Esophagus (tissue), 2 donors: ENCODE data around the gene CACNG5. TPM values are rescaled to one million over a fixed set of nuclear protein-coding genes. Genes with fewer than 3 reads are reported as not detected.

Experiments used
- H3K27ac ChIP-seq, 2 donors: one replicate each; pipeline ENCODE4 v1.5.1; 2013; ENCODE audit warnings: low read depth in 2 of 2, mild to moderate bottlenecking in 2 of 2, inconsistent platforms in 1 of 2, low read length in 1 of 2, moderate library complexity in 1 of 2
- H3K27me3 ChIP-seq, 2 donors: one replicate each; pipeline ENCODE4 v1.6.1; 2013; ENCODE audit warnings: low read length in 2 of 2, control low read depth in 1 of 2, mild to moderate bottlenecking in 1 of 2; ENCODE audit not compliant: insufficient read depth in 2 of 2, control insufficient read depth in 1 of 2
- H3K36me3 ChIP-seq, 2 donors: one replicate each; pipeline ENCODE4 v1.6.1; 2013; ENCODE audit warnings: low read length in 1 of 2; ENCODE audit not compliant: control insufficient read depth in 2 of 2, insufficient read depth in 2 of 2
- H3K4me1 ChIP-seq, 2 donors: one replicate each; pipeline ENCODE4 v1.6.1; 2013; ENCODE audit warnings: low read length in 1 of 2; ENCODE audit not compliant: control insufficient read depth in 2 of 2, insufficient read depth in 2 of 2
- H3K4me3 ChIP-seq, 2 donors: one replicate each; pipeline ENCODE4 v1.5.1; 2013; ENCODE audit warnings: low read length in 2 of 2, mild to moderate bottlenecking in 2 of 2, low read depth in 1 of 2, moderate library complexity in 1 of 2
- H3K9me3 ChIP-seq, 2 donors: one replicate each; pipeline ENCODE4 v1.6.1; 2013; ENCODE audit warnings: mild to moderate bottlenecking in 2 of 2, low read depth in 1 of 2, low read length in 1 of 2, moderate library complexity in 1 of 2; ENCODE audit not compliant: control insufficient read depth in 2 of 2, insufficient read depth in 1 of 2
- WGBS, 2 donors: extraction: QIAGEN DNeasy Blood & Tissue Kit; methylation state at CpG; one replicate each; pipeline ENCODE4 v1.1.7; 2013; 5-methylcytosine and 5-hydroxymethylcytosine counted together
- polyA plus RNA-seq, 2 donors: library from polyadenylated mRNA; stranded (reverse); fragments of 200-250 nt; gene quantifications; one replicate each; pipeline ENCODE4 v1.2.3, GENCODE V29; 2013
- donor health status: healthy with polysubstance abuse.
- donor health status: Bipolar disorder and iron deficiency.

CACNG5 gene
- polyA plus RNA-seq, 2 donors = not detected

- no peak overlapping the region for H3K27ac ChIP-seq
- WGBS, 2 donors = 82 to 83% methylated on average over 6 of the region's 6 CpGs
- no peaks in the 10 kb centered on the region for H3K36me3 ChIP-seq
Observed at GRCh38 chr17:66814026-66814425, 20.9 kb upstream of the CACNG5 start.

GRCh38 chr17:66814570-66814969, 20.3 kb upstream of the CACNG5 start:
- WGBS, 2 donors = 45 to 50% methylated on average over 5 of the region's 5 CpGs
- H3K36me3 ChIP-seq = no peaks in the 10 kb centered on the region

More at GRCh38 chr17:66814026-66814425, 20.9 kb upstream of the CACNG5 start:
- H3K9me3 ChIP-seq = peaks cover 5 to 9% of the 10 kb centered on the region in 2 donors
- peaks cover 0 to 2% of the 10 kb centered on the region in 2 donors for H3K4me1 ChIP-seq
- no peak overlapping the region for H3K4me3 ChIP-seq
- no peaks in the 10 kb centered on the region for H3K27me3 ChIP-seq

GRCh38 chr17:66817750-66818149, 17.2 kb upstream of the CACNG5 start:
- Histone ChIP-seq H3K9me3 (peaks cover 5 to 7% of the 10 kb centered on the region in 2 donors), H3K4me3 (no peak overlapping the region), H3K4me1 (no peaks in the 10 kb centered on the region), H3K27ac (no peak overlapping the region), H3K27me3 (no peaks in the 10 kb centered on the region), H3K36me3 (no peaks in the 10 kb centered on the region)
- 88 to 100% methylated on average over 1 of the region's 1 CpG for WGBS, 2 donors

More at GRCh38 chr17:66814570-66814969, 20.3 kb upstream of the CACNG5 start:
- no peak overlapping the region for H3K27ac ChIP-seq
- peaks cover 5 to 9% of the 10 kb centered on the region in 2 donors for H3K9me3 ChIP-seq
- peaks cover 0 to 2% of the 10 kb centered on the region in 2 donors for H3K4me1 ChIP-seq
- no peak overlapping the region for H3K4me3 ChIP-seq
- H3K27me3 ChIP-seq = no peaks in the 10 kb centered on the region

- no peaks in the 10 kb centered on the region for H3K36me3 ChIP-seq
- WGBS, 2 donors = 74 to 75% methylated on average over 6 of the region's 6 CpGs
- peaks cover 5% of the 10 kb centered on the region in 2 donors for H3K9me3 ChIP-seq
- H3K4me1 ChIP-seq = no peaks in the 10 kb centered on the region
- no peaks in the 10 kb centered on the region for H3K27me3 ChIP-seq
- no peak overlapping the region for H3K4me3 ChIP-seq
- no peak overlapping the region for H3K27ac ChIP-seq
Observed at GRCh38 chr17:66819466-66819865, 15.5 kb upstream of the CACNG5 start.

- no peak overlapping the region for H3K4me3 ChIP-seq
- H3K9me3 ChIP-seq = peaks cover 5% of the 10 kb centered on the region in 2 donors
- no peaks in the 10 kb centered on the region for H3K27me3 ChIP-seq
- no peak overlapping the region for H3K27ac ChIP-seq
- WGBS, 2 donors = 70 to 76% methylated on average over 8 of the region's 8 CpGs
- no peaks in the 10 kb centered on the region for H3K36me3 ChIP-seq
- H3K4me1 ChIP-seq = no peaks in the 10 kb centered on the region
Observed at GRCh38 chr17:66822009-66822408, 12.9 kb upstream of the CACNG5 start.

GRCh38 chr17:66826856-66827255, 8.1 kb upstream of the CACNG5 start:
- no peaks in the 10 kb centered on the region for H3K36me3 ChIP-seq

GRCh38 chr17:66829386-66829864, 5.5 kb upstream of the CACNG5 start:
- Histone ChIP-seq H3K4me3 (no peak overlapping the region), H3K4me1 (peaks cover 0 to 3% of the 10 kb centered on the region in 2 donors), H3K27me3 (peaks cover 0 to 3% of the 10 kb centered on the region in 2 donors), H3K9me3 (peaks cover 0 to 2% of the 10 kb centered on the region in 2 donors), H3K27ac (no peak overlapping the region), H3K36me3 (no peaks in the 10 kb centered on the region)
- WGBS, 2 donors = 5 to 7% methylated on average over 18 of the region's 18 CpGs

More at GRCh38 chr17:66826856-66827255, 8.1 kb upstream of the CACNG5 start:
- Histone ChIP-seq H3K27ac (no peak overlapping the region), H3K4me1 (peaks cover 0 to 3% of the 10 kb centered on the region in 2 donors), H3K27me3 (no peaks in the 10 kb centered on the region), H3K4me3 (no peak overlapping the region), H3K9me3 (peaks cover 0 to 2% of the 10 kb centered on the region in 2 donors)
- WGBS, 2 donors = 76 to 85% methylated on average over 6 of the region's 6 CpGs

GRCh38 chr17:66829883-66830282, 5.0 kb upstream of the CACNG5 start:
- no peaks in the 10 kb centered on the region for H3K36me3 ChIP-seq
- peaks cover 0 to 3% of the 10 kb centered on the region in 2 donors for H3K4me1 ChIP-seq
- H3K9me3 ChIP-seq = peaks cover 0 to 2% of the 10 kb centered on the region in 2 donors
- 13 to 14% methylated on average over 10 of the region's 10 CpGs for WGBS, 2 donors
- no peak overlapping the region for H3K4me3 ChIP-seq
- H3K27ac ChIP-seq = no peak overlapping the region
- peaks cover 0 to 6% of the 10 kb centered on the region in 2 donors for H3K27me3 ChIP-seq

GRCh38 chr17:66830451-66830850, 4.5 kb upstream of the CACNG5 start:
- 18 to 27% methylated on average over 4 of the region's 4 CpGs for WGBS, 2 donors
- peaks cover 0 to 11% of the 10 kb centered on the region in 2 donors for H3K27me3 ChIP-seq
- H3K36me3 ChIP-seq = no peaks in the 10 kb centered on the region
- peaks cover 0 to 3% of the 10 kb centered on the region in 2 donors for H3K4me1 ChIP-seq
- no peak overlapping the region for H3K4me3 ChIP-seq
- H3K9me3 ChIP-seq = peaks cover 0 to 2% of the 10 kb centered on the region in 2 donors
- no peak overlapping the region for H3K27ac ChIP-seq
